Measurements from ENCODE around the gene BCL11B.

Gene BCL11B

DNA sequence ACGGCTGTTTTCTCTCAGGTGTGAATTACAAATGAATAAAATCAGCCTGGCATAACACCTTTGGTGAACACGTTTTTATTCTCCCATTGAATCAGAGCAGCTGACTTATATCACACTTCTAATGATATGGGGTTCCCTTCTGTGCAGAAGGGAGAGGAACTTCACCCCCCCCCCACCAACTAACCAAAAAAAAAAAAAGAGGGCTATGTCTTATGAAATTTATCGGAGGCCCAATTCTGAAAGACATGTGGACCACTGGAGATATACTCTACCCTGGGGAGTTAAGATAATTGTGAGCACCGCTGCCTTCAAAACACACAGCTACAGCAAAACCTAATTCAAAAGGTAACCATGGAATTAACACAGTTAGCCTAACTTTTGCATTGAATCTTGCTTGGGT lies 4.6 kb downstream of the BCL11B start:
- FAIRE-seq, result no peak

DNA sequence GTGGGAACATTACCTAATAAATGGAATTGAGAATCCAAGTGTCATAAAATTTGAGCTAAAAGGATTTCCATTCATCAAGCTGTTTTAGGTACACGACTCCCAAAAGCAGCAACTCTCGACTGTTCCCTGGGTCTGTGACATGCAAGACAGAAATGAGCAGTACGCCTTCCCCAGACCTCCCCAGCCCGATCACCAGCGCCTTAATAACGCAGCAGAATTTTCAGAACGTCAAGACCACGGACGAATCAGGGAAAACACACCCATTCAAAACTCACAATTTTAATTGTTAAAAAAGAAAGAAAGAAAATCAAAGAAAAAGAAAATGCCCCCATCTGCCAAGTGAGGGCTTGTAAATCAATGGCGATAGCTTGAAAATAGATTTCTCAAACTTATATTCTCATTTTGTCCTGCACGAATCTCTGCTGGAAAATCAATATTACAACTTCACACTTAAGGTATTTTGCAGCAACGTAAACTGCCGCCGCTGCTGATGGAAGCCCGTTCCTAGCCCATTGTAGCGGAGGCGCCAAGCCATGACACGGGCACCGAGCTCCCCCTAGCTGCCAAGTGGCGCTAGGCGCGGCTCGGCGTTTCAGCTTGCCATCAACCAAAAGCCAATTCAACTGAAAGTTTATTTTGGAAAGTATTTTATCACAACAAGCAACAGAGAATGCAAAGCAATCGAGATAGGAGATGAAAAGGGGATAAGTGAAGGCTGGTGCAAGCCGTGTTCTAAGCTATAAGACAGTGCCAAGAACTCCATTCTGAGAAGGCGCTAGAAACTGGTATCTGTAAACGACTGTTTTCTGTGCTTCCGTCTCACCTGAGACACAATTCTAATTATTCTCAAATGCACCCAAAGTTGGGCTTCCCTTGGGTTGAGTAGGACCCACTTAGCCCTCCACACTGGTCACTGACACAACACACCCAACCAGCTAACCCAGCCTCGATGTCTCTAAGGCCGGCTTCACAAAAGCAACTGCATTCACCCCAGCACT lies 5.5 kb downstream of the BCL11B start:
- peak; percentile 87 for FAIRE-seq

DNA sequence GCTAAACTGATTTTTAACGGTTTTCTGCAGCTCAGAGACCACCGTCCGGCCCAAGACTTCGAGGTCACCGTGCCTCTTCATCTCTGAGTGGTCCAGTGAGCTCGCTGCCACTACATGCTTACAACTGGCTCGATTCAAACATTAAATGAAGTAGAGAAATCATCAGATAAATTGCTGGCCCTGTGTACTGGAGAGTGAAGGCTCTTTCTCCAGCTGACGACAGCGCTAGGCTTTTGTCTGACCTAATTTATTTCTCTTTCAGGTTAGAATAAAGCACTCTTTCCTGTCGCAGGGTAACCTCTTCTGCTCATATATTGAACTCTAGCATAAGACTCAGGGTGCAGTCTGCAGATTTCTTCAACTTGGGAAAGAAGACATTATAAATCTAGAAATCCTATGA lies 6.4 kb downstream of the BCL11B start:
- no peak for FAIRE-seq

DNA sequence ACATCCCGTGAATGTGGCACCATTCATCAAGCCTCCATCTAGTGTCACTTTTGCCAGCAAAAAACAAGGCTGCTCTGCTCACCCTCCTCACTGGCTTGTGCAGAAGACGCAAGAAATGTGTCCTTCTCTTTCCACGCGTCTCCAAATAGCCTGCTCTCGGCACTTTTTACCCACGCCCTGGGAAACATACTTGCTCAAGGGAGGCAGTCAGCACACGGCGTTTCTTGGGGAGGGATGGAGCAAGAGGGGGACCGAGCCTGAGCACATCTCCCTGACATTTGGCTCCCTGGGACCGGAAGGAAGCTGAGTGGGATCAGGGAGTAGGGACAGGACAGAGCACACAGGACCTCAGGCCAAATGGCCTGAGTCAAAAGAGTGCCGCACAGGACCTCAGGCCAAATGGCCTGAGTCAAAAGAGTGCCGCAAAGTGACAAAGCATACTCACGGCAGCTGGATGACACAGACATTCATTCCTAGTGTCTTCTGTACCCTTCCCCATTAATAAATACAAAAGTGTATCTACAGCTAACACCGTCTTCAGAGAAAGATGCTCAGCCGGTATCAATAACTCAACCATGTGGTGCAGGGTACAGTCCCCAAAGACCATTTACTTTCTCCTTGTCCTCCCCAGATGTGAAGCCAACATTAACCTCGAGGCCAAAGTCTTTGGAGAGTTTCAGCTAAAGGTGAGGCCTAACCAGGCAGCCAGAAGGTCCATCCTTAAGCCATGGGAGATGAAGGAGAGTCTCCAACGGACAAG lies 7.1 kb downstream of the BCL11B start:
- no peak for FAIRE-seq

DNA sequence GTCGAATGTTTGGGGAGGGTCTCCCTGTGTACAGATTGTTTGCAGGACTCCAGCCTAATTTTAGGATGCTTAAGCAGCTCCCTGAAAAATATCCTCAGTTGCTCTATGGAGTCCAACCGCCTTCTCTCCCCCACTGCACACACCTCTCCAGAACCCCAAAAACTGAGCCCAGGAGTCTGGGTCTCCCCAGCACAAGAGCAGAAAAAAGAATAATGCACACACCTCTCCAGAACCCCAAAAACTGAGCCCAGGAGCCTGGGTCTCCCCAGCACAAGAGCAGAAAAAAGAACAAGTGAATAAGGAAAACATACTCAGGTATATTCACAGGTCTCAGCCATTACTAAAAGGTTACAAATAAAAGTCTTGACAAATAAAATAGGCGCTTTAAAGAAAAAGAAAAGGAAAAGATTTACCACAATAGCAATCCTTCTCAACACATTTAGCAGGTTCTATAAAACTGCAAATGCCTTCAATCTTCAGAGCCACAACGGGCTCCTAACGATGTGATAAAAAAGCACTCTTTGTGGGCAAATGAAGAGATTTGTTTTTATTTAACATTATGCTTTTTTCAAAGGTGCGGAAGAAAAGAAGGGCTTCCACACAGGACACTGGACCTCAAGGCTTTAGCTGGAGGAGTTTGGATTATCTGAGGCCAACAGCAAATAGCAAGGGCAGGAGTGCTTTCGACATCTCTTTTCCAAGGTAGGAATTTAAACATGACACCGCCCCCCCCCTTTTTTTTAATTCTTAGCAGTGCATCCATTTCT lies 8.2 kb downstream of the BCL11B start:
- FAIRE-seq, result no peak

DNA sequence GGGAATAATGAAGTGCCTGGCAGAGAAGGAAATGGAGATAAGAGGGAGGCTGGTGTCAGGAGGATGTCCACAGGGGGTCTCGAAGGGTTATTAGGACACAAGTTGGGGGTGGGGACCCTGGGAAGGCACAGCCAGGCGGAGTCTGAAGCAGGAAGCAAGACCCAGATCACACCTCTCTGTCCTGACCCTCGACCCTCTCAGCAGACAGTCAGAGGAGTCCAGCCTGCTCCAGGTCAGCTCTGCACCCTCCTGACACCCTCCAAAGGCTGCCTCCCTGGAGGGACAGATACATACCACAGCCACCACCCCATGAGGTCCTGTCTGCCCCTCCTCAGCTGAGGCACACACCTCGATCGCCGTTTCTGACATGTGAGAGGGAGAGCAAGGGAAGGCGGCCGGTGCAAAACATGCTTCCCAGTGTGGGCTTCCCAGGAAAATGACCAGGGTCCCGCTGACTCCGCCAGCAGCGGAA lies 9.0 kb downstream of the BCL11B start:
- no peak for FAIRE-seq

DNA sequence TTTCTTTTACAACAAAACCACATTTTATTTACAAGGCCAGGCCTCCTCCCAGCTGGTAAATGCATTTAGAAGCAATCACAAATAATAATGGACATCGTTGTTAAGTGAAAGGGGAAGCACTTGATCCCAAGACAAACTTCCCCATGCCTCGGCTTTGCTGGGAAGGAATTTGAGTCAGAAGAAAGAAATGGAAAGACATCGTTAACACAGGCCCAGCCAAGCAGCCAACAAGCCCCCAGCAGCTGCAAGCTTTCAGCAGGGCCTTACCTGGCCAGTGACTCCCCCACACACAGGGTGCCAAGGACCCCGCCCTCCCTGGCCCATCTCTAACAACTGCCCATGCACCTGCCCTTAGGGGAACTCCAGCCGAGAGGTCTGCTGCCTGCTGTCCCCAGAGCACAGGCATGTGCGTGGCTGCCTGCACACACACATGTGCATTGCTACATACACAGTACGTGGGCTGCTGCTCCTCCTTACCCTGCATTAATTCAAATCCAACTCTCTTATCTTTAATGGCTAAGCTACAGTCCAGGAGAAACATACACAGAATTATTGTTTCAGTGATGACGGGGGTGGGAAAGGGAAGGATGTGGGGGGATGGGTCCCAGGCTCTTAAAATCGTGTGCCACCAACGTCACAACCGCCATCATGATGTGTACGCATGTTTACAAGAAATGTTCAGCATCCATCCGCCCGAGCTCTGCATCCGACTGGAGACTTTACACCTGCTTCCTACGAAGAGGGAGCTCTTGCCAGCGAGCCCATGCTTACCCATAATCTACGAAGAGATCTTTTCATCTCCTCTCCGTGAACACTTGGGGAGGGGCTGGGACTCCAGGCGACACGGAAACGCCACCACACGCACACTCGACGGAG lies 9.8 kb downstream of the BCL11B start:
- no peak for FAIRE-seq

DNA sequence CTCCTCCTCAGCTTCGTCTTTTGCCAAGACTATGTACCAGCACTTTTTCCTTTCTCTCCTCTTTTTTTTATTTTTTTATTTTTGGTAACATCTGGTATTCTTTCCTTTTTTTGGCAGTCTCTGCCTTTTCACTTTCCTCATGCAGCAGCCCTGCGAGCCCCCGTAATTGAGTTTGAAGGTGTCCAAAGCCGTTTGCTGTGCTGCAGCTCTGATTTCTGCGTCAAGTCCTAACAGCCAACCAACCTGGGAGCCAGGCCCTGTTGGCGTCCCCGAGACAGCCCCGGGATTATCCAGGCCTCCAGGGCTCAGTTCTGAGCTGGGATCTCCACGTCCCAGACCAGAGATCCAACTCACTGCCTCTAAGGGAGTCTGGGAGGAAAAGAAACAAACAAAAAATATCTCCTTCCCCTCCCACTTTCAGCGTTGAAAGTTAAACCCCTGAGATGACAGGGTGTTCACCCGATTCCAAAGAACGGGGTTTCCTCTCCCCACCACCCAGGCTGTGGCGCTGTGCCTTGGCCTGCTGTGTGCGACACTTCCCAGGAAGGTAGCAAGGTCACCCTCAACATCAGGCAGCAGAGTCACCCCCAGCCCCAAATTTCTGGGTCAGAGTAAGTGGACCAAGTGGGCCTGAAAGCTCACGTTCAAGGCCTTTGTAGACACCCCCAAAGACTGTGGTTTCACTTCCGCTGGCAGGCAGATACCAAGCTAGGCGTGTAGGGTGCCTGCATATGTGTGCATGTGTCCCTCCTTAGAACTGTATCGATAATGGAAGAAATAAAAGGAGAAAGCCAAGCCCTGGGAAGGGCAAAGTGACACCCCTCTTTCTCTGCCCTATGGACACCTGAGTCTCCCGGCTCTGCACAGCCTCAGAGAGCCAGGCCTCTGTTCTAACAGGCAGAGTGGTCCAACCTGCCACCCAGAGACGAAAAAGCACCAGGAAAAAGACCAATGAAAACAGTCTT lies 11.1 kb downstream of the BCL11B start:
- FAIRE-seq, result no peak

DNA sequence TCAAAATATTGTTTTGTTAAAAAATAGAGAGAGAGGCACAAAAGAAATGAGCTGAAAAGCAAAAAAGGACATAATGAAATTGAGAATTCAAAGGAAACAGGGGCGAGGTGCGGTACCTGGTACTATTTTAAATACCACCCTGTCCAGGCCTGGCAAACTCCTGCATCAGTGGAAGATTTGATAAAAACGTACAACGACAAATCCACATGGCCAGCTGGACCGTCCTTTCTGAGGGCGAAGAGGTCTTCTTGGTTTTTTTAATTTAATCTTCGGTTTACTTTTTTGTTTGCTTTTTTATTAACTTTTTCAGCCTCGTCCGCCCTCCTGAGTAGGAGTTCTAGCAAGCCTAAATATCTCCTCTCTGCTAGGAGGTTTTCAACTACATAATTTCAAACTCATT lies 11.9 kb downstream of the BCL11B start:
- no peak for FAIRE-seq

DNA sequence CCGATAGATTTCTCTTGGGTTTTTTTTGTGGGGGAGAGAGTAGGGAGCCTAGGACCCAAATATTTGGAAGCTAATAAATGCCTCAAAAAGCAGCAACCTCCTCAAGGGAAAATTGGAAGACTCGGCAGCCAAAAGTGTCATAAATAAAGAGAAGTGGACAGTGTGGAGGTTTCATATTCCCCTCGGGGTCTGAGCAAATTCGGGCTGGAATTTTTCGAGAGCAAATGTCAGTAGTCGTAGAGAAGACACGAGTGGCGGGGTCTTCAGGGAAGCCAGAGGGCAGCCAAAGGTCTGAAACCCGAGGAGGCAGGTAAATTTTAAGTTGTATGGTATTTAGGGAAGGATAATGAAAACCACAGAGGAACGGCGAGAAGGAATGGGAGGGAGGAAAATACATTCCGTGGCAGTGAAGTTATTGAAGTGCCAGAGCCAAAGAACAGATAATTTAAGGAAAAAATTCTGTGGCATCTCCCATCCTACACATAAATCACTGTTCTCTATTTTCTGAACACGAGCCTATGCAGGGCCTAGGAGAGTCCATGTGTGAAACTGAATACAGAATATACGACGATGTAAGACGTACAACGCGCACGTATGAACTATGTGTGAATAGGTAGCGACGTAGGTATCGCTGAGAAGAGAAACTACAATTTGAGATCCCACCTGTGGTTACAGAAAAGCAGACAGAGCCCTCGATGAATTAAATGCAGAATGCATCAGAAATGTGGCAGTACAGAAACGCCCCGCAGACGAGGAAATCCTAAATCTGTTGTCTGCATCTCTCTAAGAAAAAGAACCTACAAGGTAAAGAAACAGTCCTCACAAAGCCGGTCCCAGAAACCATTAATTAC lies 12.9 kb downstream of the BCL11B start:
- no peak for FAIRE-seq

DNA sequence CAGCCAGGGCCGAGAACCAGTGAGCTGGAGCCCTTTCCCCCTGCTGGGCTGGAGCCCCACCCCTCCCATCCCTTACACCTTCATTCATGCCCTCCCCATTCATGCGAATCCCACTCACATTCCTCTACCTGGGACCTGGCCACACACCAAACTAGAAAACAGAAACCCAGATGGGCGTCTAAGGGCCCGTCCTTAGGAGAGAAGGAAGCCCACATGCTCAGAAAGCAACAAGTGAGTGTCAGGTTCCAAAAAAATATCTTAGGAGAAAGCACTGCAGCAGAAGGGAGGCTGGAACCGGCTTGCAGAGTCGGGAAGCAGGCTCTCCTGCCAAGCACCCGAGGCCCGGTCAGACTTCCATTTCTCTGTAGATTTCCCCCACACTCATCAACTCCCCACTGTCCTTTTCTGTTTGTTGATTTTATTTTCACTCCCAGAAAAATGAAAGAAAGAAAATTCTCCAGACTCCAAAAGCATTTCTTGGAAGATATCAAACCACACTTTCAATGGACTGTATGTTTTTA lies 13.6 kb downstream of the BCL11B start:
- FAIRE-seq, result no peak

DNA sequence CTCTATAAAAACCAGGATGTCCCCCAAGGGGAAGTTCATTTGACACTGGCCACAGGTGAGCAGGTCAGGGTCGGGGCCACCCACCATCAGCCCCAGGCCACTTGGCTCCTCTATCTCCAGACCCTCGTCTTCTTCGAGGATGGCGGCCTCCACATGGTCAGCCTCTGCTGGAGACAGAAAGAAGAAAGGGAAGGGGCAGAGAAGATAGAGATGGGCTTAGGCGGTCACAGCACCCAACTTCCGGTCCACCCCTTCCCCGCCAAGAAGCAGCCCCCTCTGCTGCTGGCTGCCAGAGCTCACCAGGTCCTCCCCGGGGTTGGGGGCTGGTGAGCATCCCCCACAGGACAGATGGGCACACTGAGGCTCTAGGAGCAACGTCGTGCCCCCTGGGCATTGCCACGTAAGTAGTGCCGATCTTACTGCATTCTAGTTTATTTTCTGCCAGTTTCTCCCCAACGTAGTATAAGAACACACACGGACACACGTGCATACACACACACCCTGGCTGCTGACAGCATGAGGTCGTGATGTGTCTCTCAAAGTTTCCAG lies 14.2 kb downstream of the BCL11B start:
- no peak for FAIRE-seq

DNA sequence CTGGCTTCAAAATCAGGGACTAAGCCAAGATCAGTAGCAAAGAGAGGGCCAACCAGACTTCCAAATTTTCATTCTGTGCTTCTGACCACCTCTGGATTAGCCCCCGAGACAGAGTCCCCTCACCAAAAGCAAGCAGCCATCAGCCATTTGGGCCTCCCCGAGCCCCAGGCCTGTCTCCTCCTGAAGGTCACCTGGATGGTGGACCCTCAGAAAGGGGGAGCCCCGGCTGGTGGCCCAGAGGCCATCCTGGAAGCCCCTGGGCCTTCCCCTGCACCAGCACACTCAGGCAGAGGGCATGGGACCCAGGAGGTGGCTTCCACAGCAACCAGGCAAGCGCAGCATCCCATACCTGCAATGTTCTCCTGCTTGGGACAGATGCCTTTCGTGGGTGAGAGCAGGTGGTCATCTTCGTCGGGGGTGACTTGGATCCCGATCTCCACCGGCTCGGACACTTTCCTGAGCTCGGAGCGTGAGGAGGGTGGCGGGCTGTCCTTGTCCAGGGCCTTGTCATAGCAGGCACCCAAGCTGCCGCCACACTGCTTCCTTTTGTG lies 14.8 kb downstream of the BCL11B start:
- no peak for FAIRE-seq

DNA sequence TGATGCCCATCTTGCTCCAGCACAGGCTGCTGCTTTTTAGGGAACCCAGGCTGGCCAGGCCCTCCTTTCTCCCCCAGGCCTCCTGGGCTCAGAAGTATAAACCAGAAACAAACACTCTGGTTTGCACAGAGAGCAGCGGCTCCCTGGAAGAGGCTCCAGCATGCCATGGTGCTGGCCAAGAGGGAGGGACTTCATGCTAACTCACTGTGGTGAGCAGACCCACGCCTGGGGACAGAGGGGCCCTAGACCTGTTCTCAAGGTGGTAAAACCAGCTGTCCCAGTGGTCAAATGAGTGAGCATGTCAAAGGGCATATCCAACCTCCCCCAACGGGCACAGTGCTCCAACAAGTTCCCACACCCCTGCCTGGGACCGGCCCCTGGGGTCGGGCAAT lies 15.5 kb downstream of the BCL11B start:
- no peak for FAIRE-seq

DNA sequence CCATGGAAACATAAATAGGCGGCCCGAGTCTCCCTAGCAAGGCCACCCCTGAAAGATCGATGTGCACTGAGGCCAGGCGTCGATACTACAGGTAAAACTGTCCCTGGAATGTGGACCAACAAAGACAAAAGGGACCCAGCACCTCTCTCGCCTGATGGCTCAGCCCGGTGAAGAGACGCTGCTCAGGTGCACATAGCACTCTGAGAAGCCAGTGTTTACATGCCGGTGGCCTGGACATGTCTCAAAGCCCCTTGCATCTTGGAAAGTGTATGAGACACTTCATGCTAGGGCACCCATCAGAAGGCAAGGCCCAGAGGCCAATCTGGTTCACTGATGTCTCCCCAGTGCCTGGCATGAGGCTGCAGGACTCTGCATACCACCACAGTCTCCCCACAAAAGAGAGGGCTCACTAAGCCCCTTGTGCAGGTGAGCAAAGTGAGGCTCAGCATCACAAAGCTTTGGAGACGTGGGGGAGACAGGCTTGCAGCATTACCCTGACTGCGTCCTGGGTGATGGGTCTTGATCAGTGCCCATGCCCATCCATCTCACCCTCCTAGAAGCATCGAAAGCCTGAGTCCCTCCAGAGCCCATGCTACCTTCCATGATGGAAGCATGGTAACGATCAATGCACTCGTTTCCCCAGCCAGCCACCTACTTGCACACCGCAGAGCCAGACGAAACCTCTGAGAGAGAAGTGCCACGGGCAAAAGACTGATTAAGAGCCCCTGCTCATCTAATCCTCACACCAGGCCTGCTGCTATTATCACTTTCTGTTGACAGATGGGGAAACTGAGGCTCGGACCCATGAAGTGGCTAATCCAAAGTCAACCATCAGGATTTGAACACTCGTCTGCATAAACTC lies 16.1 kb downstream of the BCL11B start:
- no peak for FAIRE-seq

DNA sequence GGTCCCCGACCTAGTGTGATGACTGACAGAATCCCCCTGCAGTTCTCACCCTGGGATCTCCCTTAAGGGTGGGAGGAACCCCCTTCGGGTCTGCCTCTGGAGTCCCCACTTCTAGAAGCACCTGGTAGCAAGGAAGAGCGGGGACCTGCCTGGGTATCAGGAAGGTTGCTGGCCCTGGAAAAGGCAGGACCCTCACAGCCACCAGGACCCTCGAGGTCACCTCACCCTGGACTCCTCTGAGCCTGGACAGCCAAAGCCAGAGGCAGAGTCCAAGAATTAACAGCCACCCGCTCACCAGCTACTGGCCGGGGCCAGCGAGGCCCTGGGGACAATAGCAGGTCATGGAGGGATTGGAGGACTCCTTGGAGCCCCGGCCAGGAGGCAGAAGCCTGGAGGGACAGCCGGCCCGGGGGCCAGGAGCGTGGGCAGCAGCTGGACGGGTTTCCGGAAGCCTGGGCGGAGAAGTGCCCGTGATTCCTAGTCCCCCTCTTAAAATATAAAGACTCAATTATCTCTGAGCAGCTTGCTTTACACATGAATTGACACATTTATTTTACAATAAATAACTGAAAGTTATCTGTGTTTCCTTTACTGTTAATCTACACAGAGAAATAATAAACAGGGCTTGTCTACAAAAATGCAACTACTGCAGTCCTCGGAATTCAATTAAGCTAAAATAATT lies 17.5 kb downstream of the BCL11B start:
- no peak for FAIRE-seq

DNA sequence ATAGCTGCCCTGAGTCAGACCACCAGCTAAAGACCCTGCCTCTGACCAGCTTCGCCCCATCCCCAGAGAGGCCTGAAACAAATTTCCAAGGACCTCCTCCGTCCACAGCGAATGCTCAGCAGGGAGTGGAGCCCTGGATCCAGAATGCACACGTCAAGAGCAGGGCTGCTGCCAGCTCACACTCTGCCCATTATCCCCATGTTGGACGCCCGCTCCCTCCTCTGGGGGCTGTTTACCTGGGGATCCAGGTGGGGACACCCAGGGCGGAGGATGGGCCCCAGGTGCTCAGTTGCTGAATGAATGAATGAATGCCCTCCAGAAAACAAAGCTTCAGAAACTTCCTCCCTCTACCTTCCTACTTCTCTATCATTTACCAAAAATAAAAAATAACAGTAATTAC lies 18.1 kb downstream of the BCL11B start:
- FAIRE-seq, result no peak

All from islet of Langerhans (tissue), 1 donor.